Activated CD4-positive, CD25-positive, alpha-beta regulatory T cell treated with anti-CD3 and anti-CD28 coated beads, Interleukin-2, amount 50 U/mL, for 72 hours (primary cell): Measurements from ENCODE around the gene CYP2S1.
"Not testable (repeated sequence)": the region's sequence is repeated elsewhere in the genome, so short reads cannot be mapped to it uniquely, and the experiment has no call there.

Experiments
- DNase-seq: peaks from one replicate; pipeline ENCODE4 v3.0.0; 2021

Gene CYP2S1, protein sequence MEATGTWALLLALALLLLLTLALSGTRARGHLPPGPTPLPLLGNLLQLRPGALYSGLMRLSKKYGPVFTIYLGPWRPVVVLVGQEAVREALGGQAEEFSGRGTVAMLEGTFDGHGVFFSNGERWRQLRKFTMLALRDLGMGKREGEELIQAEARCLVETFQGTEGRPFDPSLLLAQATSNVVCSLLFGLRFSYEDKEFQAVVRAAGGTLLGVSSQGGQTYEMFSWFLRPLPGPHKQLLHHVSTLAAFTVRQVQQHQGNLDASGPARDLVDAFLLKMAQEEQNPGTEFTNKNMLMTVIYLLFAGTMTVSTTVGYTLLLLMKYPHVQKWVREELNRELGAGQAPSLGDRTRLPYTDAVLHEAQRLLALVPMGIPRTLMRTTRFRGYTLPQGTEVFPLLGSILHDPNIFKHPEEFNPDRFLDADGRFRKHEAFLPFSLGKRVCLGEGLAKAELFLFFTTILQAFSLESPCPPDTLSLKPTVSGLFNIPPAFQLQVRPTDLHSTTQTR

GRCh38 chr19:41192574-41193429 lies at the start of gene CYP2S1:
CYP2S1 (plus strand) TSS chr19:41193219; CDS start chr19:41193265, 46 bp downstream.
- DNase-seq: no peak

DNA sequence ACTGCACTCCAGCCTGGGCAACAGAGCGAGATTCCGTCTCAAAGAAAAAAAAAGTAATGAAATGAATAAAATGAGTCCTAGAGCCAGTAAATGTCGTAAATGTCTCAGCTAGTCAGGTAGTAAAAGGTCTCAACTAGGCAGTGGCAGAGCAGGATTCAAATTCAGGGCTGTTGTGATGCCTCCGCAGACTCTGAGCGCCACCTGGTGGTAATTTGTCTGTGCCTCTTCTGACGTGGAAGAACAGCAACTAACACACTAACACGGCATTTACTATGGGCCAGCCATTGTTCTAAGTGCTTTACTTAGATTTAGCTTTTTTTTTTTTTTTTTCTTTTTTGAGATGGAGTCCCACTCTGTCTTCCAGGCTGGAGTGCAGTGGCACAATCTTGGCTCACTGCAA lies 48.6 kb upstream of the CYP2S1 start:
- DNase-seq: peak; percentile 82

- no peak for DNase-seq
These were observed 43.2 kb upstream of the CYP2S1 start for GRCh38 chr19:41149831-41150230.

DNA sequence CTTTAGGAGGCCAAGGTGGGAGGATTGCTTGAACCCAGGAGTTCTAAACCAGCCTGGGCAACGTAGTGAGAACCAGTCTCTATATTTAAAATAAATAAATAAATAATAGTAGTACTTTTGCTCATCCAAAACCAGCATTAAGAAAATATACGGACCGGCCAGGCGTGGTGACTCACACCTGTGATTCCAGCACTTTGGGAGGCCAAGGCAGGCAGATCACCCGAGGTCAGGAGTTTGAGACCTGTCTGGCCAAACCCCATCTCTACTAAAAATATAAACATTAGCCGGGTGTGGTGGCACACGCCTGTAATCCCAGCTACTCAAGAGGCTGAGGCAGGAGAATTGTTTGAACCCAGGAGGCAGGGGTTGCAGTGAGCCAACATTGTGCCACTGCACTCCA lies 42.0 kb upstream of the CYP2S1 start:
- not testable (repeated sequence) for DNase-seq

- DNase-seq: no peak
These were observed 39.0 kb upstream of the CYP2S1 start for GRCh38 chr19:41154060-41154459.

GRCh38 chr19:41156207-41156606 lies 36.8 kb upstream of the CYP2S1 start:
- no peak for DNase-seq

- DNase-seq: no peak
These were observed 33.1 kb upstream of the CYP2S1 start for GRCh38 chr19:41159881-41160280.

DNA sequence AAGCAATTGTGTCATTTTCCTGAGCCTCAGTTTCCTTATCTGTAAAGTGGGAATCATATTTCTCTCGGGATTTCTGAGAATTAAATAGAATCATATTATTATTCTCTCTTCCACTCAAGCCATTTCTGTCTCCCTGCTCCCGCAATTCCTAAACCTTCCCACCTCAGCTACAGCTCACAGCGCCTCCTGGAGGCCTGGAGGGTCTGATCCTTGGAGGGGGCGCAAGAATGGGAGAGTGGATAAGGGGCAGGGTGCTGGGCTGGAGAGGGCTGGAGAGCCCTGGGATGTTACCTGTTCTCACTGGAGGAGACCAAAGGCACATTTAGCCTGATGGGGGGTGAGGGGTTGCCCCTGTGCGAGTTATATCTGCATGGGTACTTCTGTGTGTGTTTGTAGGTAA lies 31.1 kb upstream of the CYP2S1 start:
- DNase-seq: no peak

DNA sequence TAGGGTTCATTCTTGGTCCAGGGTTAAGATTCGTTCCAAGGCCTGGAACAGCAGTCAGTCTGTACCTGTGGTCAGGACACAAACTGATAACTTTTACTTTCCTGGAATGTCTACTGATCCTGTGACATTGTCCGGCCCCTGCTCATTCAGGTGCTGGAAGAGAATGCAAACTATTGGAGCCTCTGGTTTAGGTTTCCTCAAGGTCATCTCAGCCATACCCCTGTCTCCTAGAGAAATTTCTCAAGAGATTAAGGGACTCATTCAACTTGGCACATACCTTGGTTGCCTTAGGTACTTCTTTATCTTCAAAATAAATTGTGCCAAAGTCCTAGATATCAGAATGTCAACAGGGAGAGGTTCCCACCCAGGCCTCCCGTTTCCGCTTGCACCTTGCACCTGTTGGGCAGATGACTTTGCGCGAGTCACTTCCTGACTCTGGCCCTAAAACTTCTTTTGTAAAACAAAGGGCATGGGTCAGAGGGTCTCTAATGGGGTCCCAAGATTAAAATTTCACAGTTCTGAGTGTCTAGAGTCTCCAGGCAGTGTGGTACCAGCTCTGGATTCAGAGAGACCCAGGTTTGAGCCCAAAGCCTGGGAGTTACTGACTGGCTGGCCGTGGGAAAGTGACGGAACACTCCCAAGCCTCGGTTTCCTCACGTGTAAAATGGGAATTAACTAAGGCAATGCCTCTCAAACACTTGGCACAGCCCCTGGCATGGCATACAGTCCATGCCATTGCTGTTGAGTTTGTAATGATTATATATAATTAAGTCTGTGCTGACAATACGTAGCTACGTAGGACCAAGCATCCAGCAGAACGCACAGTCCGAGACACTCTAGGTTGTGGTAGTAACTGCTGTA lies 25.8 kb upstream of the CYP2S1 start:
- DNase-seq: no peak

GRCh38 chr19:41172297-41173164 lies 20.5 kb upstream of the CYP2S1 start:
- DNase-seq: no peak

GRCh38 chr19:41174297-41174928 lies 18.6 kb upstream of the CYP2S1 start:
- no peak for DNase-seq

GRCh38 chr19:41175801-41176777 lies 16.9 kb upstream of the CYP2S1 start:
- peak; percentile 35 for DNase-seq

GRCh38 chr19:41180173-41180572 lies 12.8 kb upstream of the CYP2S1 start:
- DNase-seq: not testable (repeated sequence)

DNA sequence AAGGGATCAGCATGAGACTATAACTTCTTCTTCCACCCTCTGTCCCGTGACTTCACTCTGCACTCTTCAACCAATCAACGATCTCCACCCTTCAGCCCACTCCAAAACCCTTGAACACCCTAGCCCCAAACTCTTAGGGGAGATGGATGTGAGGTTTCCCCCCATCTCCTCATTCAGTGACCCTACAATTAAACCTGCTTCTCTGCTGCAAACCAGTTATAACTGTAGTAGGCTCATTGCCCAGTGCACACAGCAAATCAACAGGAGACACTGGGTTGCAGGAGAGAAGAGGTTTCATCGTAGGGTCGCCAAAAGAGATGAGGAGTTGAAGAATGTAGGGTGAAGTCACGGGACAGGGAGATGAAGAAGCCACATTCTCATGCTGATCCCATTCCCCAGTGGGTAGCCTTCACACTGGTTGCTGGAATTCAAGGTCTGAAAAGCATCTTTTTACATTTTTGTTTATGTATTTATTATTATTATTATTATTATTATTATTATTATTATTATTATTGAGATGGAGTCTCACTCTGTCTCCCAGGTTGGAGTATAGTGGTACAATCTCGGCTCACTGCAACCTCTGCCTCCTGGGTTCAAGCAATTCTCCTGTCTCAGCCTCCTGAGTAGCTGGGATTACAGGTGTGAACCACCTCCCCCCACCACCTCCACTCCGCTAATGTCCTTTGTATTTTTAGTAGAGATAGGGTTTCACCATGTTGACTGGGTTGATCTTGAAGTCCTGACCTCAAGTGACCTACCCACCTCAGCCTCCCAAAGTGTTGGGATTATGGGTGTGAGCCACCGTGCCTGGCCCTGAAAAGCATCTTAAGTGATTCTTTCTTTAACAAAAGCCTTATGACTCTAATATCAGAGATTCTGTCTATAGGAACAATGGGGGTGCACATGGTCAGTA lies 5.8 kb upstream of the CYP2S1 start:
- DNase-seq: no peak

- no peak for DNase-seq
These were observed 5.1 kb upstream of the CYP2S1 start for GRCh38 chr19:41187884-41188279.

DNA sequence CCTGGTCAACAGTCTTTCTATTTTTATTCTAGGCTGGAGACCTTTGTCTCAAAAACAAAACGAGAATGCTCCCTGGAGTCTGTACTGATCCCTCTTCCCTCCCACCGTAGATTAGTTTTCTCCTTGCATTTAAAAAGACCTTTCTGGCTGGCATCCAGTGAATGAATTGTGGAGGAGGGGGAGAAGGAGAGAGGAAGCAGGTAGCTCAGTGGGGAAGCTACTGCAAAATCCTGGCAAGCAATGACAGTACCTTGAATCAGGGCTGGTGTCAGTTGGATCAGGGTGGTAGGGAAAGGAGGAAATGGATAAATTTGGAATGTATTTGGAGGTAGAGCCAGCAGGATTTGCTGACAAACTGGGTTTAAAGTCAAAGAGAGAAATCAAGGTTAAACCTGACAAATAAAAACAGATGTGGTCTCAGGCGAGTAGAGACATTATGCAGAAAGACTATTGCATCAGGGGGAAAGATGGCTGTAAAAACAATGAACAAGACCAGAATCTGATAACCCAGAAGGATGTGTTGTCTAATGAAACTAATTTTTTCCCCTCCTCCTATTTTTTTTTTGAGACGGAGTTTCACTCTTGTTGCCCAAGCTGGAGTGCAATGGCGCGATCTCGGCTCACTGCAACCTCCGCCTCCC lies 3.5 kb upstream of the CYP2S1 start:
- DNase-seq: no peak

DNA sequence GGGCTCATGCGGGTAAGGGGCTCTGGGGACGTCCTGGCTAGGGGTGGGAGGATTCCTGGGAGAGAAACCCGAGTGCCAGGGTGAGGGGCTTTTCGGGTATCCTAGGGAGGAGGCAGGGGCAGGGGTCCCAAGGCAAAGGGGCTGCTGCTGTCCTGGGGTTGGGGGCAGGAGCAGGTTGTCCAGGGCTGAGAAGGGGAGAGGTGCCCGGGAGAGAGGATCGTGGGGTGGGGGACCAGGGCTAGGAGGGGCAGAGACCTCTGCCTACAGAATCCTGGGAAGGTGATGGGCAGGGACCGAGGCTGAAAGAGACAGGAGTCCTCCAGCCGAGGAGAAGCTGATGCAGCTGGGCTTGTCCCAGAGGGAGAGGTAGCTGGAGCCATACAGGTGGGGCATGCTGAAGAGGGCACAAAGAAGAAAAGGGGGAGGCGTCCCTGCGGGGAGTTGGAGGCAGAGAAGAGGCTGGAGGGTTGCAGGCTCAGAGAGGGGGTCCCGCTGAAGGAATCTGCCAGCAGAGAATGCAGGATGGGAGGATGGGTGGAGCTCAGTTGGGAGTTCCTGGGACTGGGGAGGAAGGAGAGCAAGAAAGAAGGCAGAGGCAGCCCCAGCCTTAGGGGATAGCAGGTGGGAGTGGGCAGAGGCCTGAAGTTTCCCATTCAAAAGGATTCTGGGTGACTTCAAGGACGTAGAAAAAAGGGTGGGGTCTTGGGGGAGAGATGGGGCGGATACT lies 574 bp downstream of the CYP2S1 start:
- no peak for DNase-seq

DNA sequence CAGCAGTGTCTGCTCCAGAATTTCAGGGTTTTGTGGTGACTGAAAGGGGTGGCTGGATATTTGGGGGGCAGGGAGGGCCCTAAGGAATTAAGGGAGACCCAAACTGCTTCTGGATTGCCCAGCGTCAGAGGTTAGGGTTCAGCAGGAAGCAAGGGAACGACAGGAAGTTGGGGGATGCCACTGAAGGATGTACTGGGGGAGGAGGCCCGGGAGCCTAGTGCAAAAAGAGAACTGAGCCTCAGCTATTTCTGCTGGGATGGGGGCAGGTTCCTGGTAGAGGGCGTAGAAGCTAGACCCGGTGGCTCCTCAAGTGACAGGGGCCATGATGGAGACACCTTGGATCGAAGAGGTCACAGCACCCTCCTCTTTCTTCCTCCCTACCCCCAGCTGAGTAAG lies 1.1 kb downstream of the CYP2S1 start:
- DNase-seq: no peak
